Breast epithelium (tissue), 3 donors: ENCODE measurements around the gene TRIM7.
"Not testable (repeated sequence)": the region's sequence is repeated elsewhere in the genome, so short reads cannot be mapped to it uniquely, and the experiment has no call there.

Experiments
- POLR2A ChIP-seq: fragments of 450-650 bp; IDR thresholded peaks from one replicate; pipeline ENCODE4 v1.6.1; 2016; ENCODE audit warnings: antibody characterized with exemption, mild to moderate bottlenecking, moderate library complexity
- POLR2AphosphoS5 ChIP-seq, 3 donors: sonication (generic); formaldehyde crosslinking; IDR thresholded peaks; one replicate each; pipeline ENCODE4 v1.6.1; 2017; ENCODE audit warnings: antibody characterized with exemption in 3 of 3
- TF ChIP-seq, protein P1 (sequence below), 3 donors: fragments of 450-650 bp; IDR thresholded peaks; one replicate each; pipeline ENCODE4 v1.5.1; 2016 to 2017; ENCODE audit warnings: antibody characterized with exemption in 3 of 3, mild to moderate bottlenecking in 3 of 3, moderate library complexity in 3 of 3

DNA sequence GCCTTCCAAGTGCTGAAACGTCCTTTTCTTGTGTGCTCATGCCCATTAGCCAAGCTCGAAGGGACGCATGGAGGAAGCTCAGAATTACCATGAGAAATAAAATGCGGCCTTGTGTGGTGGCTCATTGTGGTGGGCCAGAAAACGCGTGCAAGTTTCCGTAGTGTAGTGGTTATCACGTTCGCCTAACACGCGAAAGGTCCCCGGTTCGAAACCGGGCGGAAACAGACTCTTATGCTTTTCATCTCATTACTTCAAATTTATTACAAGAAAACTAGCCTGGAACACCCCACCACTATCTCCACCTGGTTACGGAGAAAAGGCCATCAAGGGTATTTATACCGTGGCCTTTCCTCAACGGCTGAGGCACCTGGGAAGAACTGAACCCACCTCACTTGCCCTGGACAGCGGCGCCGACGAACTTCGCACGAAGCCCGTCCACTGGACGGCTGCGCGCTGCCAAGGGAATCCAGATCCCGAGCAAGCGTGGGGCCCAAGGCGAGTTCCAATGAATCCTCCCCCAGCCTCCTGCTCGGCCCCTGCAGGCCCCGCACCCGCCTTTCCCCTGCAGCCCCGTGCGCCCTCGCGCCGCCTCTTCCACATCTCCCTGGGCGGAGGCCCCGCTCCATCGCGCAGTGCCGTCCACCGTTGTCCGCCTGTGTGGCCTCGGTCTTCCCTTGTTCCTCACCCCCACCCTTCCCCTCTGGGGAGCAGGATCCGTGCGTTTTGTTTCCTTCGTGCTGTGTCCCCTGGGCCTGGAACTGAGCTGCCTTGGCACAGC lies 35.3 kb downstream of the TRIM7 start:
- TF ChIP-seq, protein P1, sequence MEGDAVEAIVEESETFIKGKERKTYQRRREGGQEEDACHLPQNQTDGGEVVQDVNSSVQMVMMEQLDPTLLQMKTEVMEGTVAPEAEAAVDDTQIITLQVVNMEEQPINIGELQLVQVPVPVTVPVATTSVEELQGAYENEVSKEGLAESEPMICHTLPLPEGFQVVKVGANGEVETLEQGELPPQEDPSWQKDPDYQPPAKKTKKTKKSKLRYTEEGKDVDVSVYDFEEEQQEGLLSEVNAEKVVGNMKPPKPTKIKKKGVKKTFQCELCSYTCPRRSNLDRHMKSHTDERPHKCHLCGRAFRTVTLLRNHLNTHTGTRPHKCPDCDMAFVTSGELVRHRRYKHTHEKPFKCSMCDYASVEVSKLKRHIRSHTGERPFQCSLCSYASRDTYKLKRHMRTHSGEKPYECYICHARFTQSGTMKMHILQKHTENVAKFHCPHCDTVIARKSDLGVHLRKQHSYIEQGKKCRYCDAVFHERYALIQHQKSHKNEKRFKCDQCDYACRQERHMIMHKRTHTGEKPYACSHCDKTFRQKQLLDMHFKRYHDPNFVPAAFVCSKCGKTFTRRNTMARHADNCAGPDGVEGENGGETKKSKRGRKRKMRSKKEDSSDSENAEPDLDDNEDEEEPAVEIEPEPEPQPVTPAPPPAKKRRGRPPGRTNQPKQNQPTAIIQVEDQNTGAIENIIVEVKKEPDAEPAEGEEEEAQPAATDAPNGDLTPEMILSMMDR (IDR thresholded peaks at IDR 0.05): not testable (repeated sequence)
- not testable (repeated sequence) for TF ChIP-seq POLR2AphosphoS5 (IDR thresholded peaks at IDR 0.05); POLR2A
